NCI-H2196 (cell line): ENCODE measurements around the gene FOXP4.
"Not testable (repeated sequence)": the region's sequence is repeated elsewhere in the genome, so short reads cannot be mapped to it uniquely, and the experiment has no call there.

ENCODE experiments used
- DNase-seq: peaks from one replicate; lab custom pipeline; 2025; ENCODE audit not compliant: unreplicated experiment; lab: John Stamatoyannopoulos, UW

Gene FOXP4

DNA sequence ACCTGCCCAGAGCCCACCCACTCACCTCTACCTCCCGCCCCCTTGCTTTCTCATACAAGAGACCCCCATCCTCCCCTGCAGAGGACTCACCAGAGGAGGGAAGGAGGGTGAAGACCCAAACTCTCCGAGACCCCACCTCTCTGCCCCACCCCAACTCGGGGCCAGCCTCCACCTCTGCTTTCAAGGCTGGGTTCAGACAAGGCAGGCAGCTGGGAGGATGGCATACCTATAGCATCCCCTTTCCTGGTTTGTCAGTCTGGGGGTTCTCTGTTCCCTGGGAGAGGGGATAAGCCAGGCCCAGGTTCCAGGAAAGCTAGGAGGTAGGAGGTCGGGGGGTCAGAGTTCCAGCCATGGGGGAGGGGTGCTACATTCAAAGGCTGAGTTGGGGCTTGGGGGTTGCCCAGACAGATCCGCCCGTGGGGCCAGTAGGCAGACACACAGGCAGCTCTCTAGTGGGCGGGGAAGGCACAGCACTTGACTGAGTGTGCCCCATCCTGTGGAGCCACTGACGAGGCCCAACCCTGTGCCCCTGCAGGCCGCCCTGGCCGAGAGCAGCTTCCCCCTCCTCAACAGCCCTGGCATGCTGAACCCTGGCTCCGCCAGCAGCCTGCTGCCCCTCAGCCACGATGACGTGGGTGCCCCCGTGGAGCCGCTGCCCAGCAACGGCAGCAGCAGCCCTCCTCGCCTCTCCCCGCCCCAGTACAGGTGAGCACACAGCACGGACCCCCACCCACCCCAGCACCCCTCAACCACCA is 51.2 kb downstream of the FOXP4 start:
- no peak for DNase-seq

DNA sequence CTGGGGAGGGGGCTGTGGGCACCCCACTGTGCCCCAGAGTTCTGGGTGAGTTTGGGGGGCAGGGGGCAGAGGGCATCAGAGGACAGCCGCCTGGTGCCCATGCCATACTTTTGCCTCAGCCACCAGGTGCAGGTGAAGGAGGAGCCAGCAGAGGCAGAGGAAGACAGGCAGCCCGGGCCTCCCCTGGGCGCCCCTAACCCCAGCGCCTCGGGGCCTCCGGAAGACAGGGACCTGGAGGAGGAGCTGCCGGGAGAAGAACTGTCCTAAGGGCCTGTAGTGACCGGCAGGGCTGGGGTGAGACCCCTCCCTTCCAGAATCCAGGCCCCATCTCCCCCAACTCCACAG is 52.5 kb downstream of the FOXP4 start:
- DNase-seq: no peak

DNA sequence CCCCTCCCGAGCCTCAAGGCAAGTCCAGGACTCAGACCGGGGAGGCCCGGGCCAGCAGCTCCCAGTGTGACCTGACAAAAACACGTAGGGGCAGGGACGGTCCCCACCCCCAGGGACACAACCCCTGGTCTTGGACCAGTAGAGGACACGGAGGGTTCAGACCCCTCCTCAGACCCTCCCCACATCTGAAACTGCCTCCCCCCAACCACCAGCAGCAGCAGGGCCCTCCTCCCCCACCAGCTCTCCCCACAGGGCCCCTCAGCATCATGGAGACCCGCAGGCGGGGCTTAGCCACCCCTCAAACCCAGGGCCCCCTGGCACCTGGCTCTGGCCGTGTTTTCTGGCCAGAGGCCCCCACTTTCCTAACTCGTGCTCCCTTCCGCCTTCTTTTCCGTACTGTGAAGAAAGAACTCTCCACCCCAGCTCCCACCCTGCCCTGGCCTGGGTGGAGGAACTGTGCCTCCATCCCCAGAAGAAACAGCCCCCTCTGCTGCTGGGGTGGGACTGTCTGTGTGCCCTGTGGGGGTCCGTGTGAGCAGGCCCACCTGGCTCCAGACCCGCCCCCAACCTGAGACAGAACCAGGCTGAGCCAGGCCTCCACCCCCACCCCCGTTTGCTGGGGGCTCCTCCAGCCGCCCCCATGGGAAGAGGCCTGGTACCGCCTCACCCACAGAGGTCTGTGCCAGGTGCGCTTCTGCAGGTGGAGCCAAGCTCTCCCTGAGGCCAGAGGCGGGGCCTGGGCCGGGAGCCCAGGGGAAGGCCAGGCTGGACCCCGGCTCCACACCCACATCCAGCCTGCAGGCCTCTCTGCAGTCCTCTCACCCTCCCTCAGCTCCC is 53.1 kb downstream of the FOXP4 start:
- peak; percentile 17 for DNase-seq

DNA sequence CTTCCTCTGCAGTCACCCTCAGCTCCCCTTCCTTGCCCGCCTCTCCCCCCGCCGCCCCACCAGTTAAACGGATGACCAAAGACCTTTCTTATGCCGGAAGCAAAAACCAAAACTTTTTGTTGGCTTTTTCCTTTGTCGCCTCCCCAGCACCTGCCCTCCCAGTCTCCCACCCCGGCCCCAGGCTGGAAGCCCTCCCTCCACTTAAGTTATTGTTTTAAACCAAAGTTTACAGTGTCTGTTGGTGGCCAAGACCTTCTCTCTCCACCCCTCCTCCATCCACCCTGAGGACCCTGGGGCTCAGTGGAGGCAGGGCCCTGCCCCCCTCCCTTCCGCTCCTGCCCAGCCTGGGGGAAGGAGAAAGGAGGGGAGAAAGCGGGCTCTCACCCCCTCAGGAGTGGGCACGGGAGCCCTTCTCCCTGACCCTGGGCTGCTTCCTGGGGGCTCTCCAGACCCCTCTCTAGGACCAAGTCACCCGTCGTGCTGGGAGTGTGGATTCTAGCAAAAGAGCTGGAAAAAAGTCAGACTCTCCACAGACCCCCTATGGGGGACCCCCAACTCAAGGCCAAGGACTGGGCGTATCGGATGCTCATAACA is 53.8 kb downstream of the FOXP4 start:
- no peak for DNase-seq

DNA sequence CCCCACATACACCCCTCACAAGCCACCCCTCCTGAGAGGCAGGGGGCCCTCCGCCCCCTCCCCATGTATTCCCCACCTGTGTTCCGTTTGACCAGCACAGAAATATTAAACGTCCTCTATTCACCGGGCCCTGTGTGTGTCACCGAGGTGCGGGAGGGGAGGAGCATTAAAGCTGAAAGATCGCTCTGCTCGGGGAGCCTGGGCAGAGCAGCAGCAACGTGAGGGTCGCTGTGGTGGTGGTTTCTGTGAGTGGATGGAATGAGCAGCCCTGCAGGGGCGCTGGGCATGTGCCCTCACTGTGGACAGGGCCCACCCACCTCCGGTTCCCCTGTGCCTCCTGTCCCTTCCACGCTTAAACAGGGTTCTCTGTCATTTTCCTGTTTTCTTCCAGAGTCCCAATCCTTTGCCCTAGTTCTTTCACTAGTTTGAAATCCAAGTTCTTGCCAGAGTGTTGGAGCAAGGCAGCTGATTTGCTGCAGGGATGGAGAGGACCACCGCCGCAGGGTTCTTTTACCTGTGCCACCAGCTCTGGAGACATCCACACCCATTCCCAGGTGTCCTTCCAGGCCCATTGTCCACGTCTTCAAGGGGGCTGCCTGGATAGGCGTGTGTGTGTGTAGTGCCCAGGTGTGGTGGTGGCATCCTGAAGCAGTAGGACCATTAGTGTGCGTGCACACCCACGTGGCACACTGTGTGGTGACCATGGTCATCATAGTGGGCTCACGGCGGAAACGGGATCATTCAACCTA is 54.5 kb downstream of the FOXP4 start:
- no peak for DNase-seq

DNA sequence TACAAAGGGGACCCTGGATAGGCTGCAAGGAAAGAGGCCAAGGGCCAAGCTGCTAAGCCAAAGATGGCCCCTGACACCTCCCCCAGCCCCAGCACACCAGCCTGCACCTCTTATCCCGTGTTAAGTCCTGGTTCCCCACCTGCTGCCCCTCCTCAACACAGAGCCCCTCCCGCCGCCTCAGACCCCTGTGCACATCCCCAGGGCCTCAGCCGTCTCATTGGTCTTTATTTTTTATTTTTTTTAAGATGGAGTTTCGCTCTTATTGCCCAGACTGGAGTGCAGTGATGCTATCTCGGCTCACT is 55.0 kb downstream of the FOXP4 start:
- DNase-seq: no peak

DNA sequence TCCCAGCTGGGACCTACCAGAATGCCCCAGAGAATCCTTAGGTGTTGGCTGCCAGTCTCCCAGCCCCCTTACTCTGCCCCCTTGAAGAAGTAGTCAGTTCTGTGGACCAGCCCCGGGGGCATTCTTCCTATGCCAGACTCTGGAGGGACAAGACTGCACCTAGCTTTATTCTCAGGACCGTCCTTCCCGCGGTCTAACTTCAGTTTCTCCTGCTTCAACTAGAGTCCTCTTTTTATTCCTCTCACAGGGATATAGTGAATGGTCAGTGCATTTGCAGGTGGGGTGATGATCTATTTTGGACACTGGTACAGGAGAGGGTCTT is 56.2 kb downstream of the FOXP4 start:
- no peak for DNase-seq

DNA sequence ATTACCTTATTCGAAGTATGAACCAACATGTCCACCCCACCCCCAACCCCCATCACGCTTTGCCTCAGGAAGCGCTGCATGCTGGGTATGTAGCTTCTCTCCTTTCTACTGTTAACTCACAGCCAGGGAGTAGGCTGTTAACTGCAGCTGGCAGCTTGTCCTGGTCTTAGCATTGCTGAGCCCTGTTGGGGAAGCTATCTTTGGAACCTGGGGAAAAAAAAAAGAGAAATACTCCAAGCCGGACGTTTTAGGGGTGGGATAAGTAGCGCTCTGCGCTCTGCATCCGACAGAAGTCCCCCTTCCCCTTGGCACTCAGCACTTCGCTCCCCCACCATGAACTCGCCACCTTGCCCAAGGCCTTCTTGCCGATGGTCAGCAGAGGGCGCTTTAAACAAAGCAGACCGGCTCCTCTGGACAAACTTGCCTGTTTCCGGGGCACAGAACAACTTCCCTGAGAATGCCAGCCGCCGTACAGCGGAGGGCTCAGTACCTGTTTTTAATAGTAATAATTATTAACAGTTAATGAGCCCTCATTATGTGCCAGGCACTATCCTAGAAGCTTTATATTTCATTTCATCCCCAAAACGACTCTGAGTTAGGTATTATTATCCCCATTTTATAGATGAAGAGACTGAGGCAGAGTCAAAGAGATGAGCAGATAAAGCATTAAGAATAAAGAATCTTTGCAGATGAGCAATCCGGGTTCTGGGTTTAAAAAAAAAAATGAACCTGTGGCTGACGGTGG is 56.9 kb downstream of the FOXP4 start:
- peak; percentile 79 for DNase-seq

DNA sequence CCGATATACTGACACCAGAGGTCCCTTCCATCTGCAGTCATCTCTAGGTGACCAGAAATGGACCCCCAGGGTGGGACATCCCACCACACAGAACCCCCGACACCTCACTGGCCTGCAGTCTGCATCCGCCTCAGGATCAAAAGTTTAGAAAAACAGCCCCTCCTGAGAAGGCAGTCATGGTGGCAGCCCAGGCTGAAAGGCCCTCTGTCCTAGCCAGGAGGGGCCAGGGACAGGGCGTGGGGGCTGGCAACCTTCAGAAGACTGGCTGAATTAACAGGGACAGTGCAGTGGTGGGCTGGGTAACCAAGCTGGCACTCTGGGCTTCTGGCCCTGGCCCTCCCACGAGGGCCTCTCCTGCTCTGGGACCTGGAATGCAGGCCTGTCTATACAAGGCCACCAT is 57.8 kb downstream of the FOXP4 start:
- no peak for DNase-seq

DNA sequence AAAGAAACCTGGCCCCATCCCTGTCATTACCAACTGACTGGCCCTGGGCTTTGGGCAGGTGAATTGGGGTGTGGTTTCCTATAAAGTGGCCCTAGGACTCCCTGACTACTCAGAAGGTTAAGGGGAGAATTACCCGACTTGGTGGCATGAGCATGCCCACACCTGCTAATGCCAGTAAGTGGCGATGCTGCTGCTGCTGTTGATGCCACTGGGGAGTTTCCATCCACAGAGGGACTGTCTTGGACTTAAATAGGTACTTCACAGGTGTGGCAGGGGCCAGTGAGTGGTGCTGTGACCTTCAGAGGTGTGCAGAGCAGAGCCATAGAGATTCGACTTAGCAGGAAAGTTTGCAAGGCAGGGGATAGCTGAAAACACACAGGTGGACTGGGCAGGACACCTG is 59.5 kb downstream of the FOXP4 start:
- DNase-seq: no peak

DNA sequence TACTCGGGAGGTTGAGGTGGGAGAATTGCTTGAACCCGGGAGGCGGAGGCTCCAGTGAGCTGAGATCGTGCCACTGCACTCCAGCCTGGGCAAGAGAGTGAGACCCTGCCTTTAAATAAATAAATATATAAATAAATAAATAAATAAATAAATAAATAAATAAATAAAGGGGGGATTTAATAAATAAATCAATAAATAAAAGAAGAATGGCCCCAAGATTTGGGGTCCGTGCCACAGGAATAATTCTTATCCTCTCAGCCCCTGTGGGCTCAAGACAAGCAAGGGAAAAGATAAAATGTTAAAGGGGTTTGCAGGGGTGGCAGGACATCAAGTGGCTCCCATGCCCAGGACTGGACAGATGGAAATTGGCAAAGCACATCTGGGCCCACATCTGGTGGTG is 60.9 kb downstream of the FOXP4 start:
- DNase-seq: no peak

DNA sequence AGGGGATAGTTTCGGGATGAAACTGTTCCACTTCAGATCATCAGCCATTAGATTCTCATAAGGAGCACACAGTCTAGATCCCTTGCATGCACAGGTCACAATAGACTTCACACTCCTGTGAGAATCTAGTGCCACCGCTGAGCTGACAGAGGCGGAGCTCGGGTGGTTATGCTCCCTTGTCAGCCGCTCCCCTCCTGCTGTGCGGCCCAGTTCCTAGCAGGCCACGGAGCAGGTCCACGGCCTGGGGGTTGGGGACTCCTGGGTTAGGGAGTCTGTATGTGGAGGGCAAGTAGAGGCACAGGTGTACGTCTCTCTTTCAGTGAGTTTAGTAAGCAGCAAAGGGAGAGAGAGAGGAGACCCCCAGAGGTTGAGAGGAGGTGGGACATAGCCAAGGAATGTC is 61.6 kb downstream of the FOXP4 start:
- no peak for DNase-seq

DNA sequence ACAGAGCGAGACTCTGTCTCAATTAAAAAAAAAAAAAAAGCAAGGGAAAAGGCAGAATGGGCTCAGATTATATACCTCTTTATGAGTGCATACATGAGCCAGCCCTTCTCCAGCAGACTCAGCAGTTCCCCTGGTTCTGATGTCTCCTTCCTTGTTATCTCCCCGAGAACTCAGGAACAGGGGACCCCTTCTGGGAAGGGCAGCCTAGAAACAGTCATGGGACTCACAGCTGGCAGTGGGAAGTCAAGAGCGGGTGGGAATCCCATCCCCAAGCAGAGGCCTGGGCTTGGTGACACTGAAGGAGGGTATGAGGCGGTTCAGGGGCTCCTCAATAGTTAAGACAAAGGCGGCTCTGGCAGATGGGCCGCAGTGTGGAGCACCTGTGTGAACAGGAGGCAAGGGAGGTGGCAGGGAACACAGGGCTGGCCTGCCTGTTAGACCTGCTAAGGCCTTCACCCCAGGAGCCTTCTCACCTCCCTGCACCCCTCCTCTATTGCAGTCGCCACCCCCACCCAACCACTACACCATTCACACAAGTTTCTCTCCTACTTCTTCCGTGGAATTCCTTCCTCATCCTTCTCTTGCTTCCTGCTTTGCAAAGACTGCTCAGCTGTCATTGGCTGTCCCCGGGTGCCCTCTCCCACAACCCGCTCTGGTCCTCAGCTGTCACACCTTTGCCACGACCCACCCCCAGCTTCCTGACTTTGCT is 62.4 kb downstream of the FOXP4 start:
- no peak for DNase-seq

DNA sequence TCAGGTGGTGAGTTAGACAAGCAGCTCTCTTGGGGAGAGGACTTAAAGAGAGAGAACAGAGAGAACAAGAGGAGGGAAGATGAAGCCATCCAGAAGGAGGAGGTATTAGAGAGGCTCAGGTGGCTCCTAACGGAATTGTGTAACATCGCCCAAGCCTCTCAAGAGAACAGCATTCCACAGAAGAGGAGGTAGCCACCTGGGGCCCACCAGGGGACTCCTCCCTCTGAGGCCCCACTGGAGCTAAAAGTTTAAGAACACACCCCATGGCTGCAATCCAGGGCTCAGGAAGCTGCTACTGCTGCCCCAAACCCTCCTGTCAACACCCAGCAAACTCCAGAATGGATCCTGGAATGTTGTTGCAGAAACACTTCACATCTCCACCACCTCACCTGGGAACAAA is 68.5 kb downstream of the FOXP4 start:
- DNase-seq: no peak

DNA sequence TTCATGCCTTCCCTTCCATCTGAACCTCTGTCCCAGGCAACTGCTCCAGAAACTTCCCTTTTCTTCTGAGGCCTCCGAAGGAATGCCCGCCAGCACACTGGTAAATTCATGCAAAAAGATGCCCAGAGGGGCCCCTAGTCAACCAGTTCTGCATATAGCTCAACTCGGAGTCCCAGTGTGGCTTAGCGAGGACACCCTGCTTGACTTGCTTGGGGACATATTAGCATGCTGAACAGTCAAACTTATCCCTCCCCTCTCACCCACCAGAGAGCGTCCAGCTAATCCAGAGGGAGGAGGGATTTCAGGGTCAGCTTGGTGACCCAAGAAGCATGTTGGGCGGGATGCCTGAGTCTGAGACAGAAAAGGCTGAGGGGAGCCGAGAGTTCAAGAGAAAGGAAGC is 69.1 kb downstream of the FOXP4 start:
- no peak for DNase-seq

DNA sequence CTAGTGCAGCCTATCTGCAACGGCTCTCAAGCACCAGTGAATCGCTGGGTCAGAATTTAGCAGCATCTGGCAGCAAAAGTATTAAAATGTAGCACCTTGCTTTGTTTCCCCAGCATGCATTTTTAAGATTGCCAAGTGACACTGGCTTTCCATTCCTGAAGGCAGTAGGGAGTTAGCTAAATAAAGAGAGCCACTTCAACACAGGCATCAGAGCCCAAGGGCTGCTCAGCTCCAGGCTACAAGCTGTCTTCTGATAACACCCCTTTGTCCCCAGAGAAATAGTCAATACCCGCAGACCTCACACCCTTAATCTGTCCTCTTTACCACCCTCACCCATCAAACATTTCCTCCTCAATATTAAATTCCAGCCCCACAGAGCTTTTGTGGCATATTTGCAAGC is 72.4 kb downstream of the FOXP4 start:
- no peak for DNase-seq

DNA sequence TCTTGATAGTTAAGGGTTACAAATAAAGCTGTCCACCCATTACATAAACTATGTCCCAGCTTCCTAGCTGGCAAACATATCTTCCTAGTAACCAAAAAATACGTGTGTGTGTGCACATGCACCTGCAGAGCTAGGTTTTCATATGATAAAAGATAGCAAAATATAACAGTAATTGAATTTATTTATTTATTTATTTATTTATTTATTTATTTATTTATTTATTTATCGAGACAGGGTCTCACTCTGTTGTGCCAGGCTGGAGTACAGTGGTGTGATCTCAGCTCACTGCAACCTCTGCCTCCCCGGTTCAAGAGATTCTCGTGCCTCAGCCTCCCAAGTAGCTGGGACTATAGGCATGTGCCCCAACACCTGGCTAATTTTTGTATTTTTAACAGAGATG is 73.0 kb downstream of the FOXP4 start:
- not testable (repeated sequence) for DNase-seq

DNA sequence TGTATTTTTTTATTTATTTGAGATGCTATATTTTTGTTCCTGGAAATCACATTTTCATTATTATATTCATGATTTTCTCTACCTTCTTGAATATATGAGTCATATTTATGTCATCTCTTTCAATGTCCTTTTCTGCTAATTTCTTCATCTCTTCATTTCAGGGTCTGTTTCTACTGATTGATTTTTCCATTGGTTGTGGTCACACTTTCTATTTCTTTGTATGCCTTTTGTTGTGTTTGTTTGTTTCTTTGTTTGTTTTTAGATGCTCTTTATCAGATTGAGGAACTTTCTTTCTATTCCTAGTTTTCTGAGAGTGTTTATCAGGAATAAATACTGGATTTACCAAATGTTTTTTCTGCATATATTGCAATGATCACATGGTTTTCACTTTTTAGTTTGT is 75.2 kb downstream of the FOXP4 start:
- DNase-seq: no peak

DNA sequence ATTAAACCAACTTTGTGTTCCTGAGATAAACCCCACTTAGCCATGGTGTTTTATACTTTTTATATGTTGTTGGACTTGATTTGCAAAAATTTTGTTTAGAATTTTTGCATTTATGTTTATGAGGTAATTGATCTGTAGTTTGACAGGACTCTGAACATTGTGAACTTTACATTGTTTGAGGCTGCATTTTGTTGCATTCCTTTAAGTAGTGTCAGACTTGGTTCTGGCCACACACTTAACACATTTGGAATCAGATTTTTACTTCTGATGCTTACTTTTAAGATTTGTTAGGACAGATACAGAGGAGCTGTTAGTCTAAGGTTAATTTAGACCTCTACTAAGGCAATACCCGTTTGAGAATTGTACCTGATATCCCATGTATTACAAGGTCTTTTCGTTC is 75.6 kb downstream of the FOXP4 start:
- no peak for DNase-seq

DNA sequence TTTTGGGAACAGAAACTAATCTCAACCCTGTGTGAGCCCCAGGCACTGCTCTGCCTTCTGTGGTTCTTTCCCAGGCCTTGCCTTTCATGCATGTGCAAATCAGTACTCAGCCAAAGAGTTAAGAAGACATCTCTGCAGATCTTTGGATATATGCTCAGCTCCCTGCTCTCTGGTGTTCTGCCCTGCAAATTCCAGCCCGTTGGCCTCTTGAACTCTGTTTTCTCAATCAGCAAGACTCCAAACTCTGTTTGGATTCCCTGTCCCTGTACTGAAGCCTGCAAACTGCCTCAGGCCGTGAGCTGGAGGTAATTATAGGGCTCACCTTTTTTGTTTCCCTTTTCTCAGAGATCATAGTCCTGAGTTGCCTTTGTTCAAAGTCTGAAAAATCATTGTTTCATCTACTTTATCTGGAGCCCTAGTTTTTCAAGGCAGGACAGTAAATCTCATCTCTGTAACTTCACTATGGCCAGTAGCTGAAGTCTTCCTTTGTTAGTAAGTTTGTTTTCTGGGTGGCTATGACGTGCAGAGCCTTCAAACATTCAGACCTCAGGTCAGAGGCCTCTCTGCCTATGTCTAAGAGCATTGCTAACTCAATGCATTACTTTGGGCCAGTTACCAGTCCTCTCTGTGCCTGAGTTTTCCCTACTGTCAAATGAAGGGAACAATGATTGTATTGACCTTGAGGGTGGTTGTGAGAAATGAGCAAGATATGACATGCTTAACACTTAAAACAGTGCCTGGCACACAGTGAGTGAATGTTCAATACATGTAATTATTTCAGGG is 76.2 kb downstream of the FOXP4 start:
- no peak for DNase-seq
